ENCODE results near the gene STIMATE.

STIMATE gene

GRCh38 chr3:52897130-52898122 lies at the start of gene STIMATE:
Gene STIMATE (minus strand): TSS chr3:52897548. CDS start chr3:52897450, 98 bp downstream.
- no peaks in the 10 kb centered on the region for H3K9me3 ChIP-seq (ENCODE audit: low read length)
- H3K4me3 ChIP-seq (ENCODE audit: low read length): peak within 1 kb of the TSS; percentile 62
- H3K27me3 ChIP-seq (ENCODE audit: insufficient read depth, low read length): no peaks in the 10 kb centered on the region
- peaks cover 9% of the 10 kb centered on the region for H3K4me1 ChIP-seq (ENCODE audit: insufficient read depth, low read length)
- no peaks in the 10 kb centered on the region for H3K36me3 ChIP-seq (ENCODE audit: insufficient read depth, low read length)
- H2AFZ ChIP-seq (ENCODE audit: low read depth, low read length): peak within 1 kb of the TSS; percentile 96

- Histone ChIP-seq H3K27me3 (ENCODE audit: insufficient read depth, low read length) (no peaks in the 10 kb centered on the region), H3K4me1 (ENCODE audit: insufficient read depth, low read length) (no peaks in the 10 kb centered on the region), H3K36me3 (ENCODE audit: insufficient read depth, low read length) (peaks cover 6% of the 10 kb centered on the region), H3K9me3 (ENCODE audit: low read length) (no peaks in the 10 kb centered on the region), H3K4me3 (ENCODE audit: low read length) (no peak overlapping the region), H2AFZ (ENCODE audit: low read depth, low read length) (no peak overlapping the region)
These were observed 42.3 kb upstream of the STIMATE start for GRCh38 chr3:52939600-52939999.

GRCh38 chr3:52934630-52935530 lies 37.5 kb upstream of the STIMATE start:
- no peaks in the 10 kb centered on the region for H3K4me1 ChIP-seq (ENCODE audit: insufficient read depth, low read length)
- peak overlapping the region; percentile 34 for H2AFZ ChIP-seq (ENCODE audit: low read depth, low read length)
- H3K9me3 ChIP-seq (ENCODE audit: low read length): no peaks in the 10 kb centered on the region
- no peaks in the 10 kb centered on the region for H3K27me3 ChIP-seq (ENCODE audit: insufficient read depth, low read length)
- peaks cover 6% of the 10 kb centered on the region for H3K36me3 ChIP-seq (ENCODE audit: insufficient read depth, low read length)
- H3K4me3 ChIP-seq (ENCODE audit: low read length): no peak overlapping the region

GRCh38 chr3:52931889-52932288 lies 34.5 kb upstream of the STIMATE start:
- Histone ChIP-seq H2AFZ (ENCODE audit: low read depth, low read length) (no peak overlapping the region), H3K9me3 (ENCODE audit: low read length) (no peaks in the 10 kb centered on the region), H3K36me3 (ENCODE audit: insufficient read depth, low read length) (peaks cover 20% of the 10 kb centered on the region), H3K4me3 (ENCODE audit: low read length) (no peak overlapping the region), H3K4me1 (ENCODE audit: insufficient read depth, low read length) (no peaks in the 10 kb centered on the region), H3K27me3 (ENCODE audit: insufficient read depth, low read length) (no peaks in the 10 kb centered on the region)

- Histone ChIP-seq H3K36me3 (ENCODE audit: insufficient read depth, low read length) (peaks cover 20% of the 10 kb centered on the region), H3K9me3 (ENCODE audit: low read length) (no peaks in the 10 kb centered on the region), H3K4me1 (ENCODE audit: insufficient read depth, low read length) (no peaks in the 10 kb centered on the region), H3K27me3 (ENCODE audit: insufficient read depth, low read length) (no peaks in the 10 kb centered on the region), H3K4me3 (ENCODE audit: low read length) (no peak overlapping the region), H2AFZ (ENCODE audit: low read depth, low read length) (no peak overlapping the region)
These were observed 34.0 kb upstream of the STIMATE start for GRCh38 chr3:52931328-52931727.

GRCh38 chr3:52930748-52931147 lies 33.4 kb upstream of the STIMATE start:
- peaks cover 24% of the 10 kb centered on the region for H3K36me3 ChIP-seq (ENCODE audit: insufficient read depth, low read length)
- H3K27me3 ChIP-seq (ENCODE audit: insufficient read depth, low read length): no peaks in the 10 kb centered on the region
- H3K4me1 ChIP-seq (ENCODE audit: insufficient read depth, low read length): no peaks in the 10 kb centered on the region
- no peaks in the 10 kb centered on the region for H3K9me3 ChIP-seq (ENCODE audit: low read length)
- no peak overlapping the region for H2AFZ ChIP-seq (ENCODE audit: low read depth, low read length)
- H3K4me3 ChIP-seq (ENCODE audit: low read length): no peak overlapping the region

GRCh38 chr3:52926554-52926953 lies 29.2 kb upstream of the STIMATE start:
- H3K27me3 ChIP-seq (ENCODE audit: insufficient read depth, low read length): no peaks in the 10 kb centered on the region
- no peaks in the 10 kb centered on the region for H3K4me1 ChIP-seq (ENCODE audit: insufficient read depth, low read length)
- H2AFZ ChIP-seq (ENCODE audit: low read depth, low read length): no peak overlapping the region
- H3K4me3 ChIP-seq (ENCODE audit: low read length): no peak overlapping the region
- no peaks in the 10 kb centered on the region for H3K9me3 ChIP-seq (ENCODE audit: low read length)
- peaks cover 30% of the 10 kb centered on the region for H3K36me3 ChIP-seq (ENCODE audit: insufficient read depth, low read length)

GRCh38 chr3:52925405-52926313 lies 28.3 kb upstream of the STIMATE start:
- Histone ChIP-seq H3K36me3 (ENCODE audit: insufficient read depth, low read length) (peaks cover 37% of the 10 kb centered on the region), H3K9me3 (ENCODE audit: low read length) (no peaks in the 10 kb centered on the region)

GRCh38 chr3:52923963-52924362 lies 26.6 kb upstream of the STIMATE start:
- Histone ChIP-seq H3K36me3 (ENCODE audit: insufficient read depth, low read length) (peaks cover 43% of the 10 kb centered on the region), H3K27me3 (ENCODE audit: insufficient read depth, low read length) (no peaks in the 10 kb centered on the region), H3K4me3 (ENCODE audit: low read length) (no peak overlapping the region), H3K4me1 (ENCODE audit: insufficient read depth, low read length) (no peaks in the 10 kb centered on the region), H2AFZ (ENCODE audit: low read depth, low read length) (no peak overlapping the region), H3K9me3 (ENCODE audit: low read length) (no peaks in the 10 kb centered on the region)

More at GRCh38 chr3:52925405-52926313, 28.3 kb upstream of the STIMATE start:
- Histone ChIP-seq H2AFZ (ENCODE audit: low read depth, low read length) (no peak overlapping the region), H3K27me3 (ENCODE audit: insufficient read depth, low read length) (no peaks in the 10 kb centered on the region), H3K4me3 (ENCODE audit: low read length) (no peak overlapping the region), H3K4me1 (ENCODE audit: insufficient read depth, low read length) (no peaks in the 10 kb centered on the region)

- Histone ChIP-seq H3K27me3 (ENCODE audit: insufficient read depth, low read length) (no peaks in the 10 kb centered on the region), H3K4me1 (ENCODE audit: insufficient read depth, low read length) (no peaks in the 10 kb centered on the region), H3K9me3 (ENCODE audit: low read length) (no peaks in the 10 kb centered on the region), H3K4me3 (ENCODE audit: low read length) (no peak overlapping the region), H2AFZ (ENCODE audit: low read depth, low read length) (no peak overlapping the region), H3K36me3 (ENCODE audit: insufficient read depth, low read length) (peaks cover 52% of the 10 kb centered on the region)
These were observed 23.5 kb upstream of the STIMATE start for GRCh38 chr3:52920841-52921240.

- H3K9me3 ChIP-seq (ENCODE audit: low read length): no peaks in the 10 kb centered on the region
- H3K27me3 ChIP-seq (ENCODE audit: insufficient read depth, low read length): no peaks in the 10 kb centered on the region
- H2AFZ ChIP-seq (ENCODE audit: low read depth, low read length): no peak overlapping the region
- H3K36me3 ChIP-seq (ENCODE audit: insufficient read depth, low read length): peaks cover 77% of the 10 kb centered on the region
- H3K4me3 ChIP-seq (ENCODE audit: low read length): no peak overlapping the region
- no peaks in the 10 kb centered on the region for H3K4me1 ChIP-seq (ENCODE audit: insufficient read depth, low read length)
These were observed 19.7 kb upstream of the STIMATE start for GRCh38 chr3:52917044-52917443.

GRCh38 chr3:52915294-52915693 lies 17.9 kb upstream of the STIMATE start:
- Histone ChIP-seq H2AFZ (ENCODE audit: low read depth, low read length) (no peak overlapping the region), H3K27me3 (ENCODE audit: insufficient read depth, low read length) (no peaks in the 10 kb centered on the region), H3K4me3 (ENCODE audit: low read length) (no peak overlapping the region)

More at GRCh38 chr3:52915294-52915693, 17.9 kb upstream of the STIMATE start:
- peaks cover 76% of the 10 kb centered on the region for H3K36me3 ChIP-seq (ENCODE audit: insufficient read depth, low read length)
- no peaks in the 10 kb centered on the region for H3K9me3 ChIP-seq (ENCODE audit: low read length)
- no peaks in the 10 kb centered on the region for H3K4me1 ChIP-seq (ENCODE audit: insufficient read depth, low read length)
